KMS-11 (cell line): Measurements from ENCODE around the gene RPS6KA2.
"Not testable (repeated sequence)": the region's sequence is repeated elsewhere in the genome, so short reads cannot be mapped to it uniquely, and the experiment has no call there.

Experiments
- H2AFZ ChIP-seq: fragments of 200-600 bp; sonication (generic); 2 replicates; pipeline ENCODE4 v1.6.1; 2016; ENCODE audit warnings: antibody characterized with exemption, mixed run types, low read depth
- H3K27ac ChIP-seq: fragments of 200-600 bp; sonication (generic); 2 replicates; pipeline ENCODE4 v1.6.1; 2016; ENCODE audit warnings: mild to moderate bottlenecking, mixed run types
- H3K27me3 ChIP-seq: fragments of 200-600 bp; sonication (generic); 2 replicates; pipeline ENCODE4 v1.6.1; 2017; ENCODE audit warnings: mild to moderate bottlenecking, low read depth, mixed run types, moderate library complexity; ENCODE audit not compliant: insufficient read depth
- H3K36me3 ChIP-seq: fragments of 200-600 bp; sonication (generic); 2 replicates; pipeline ENCODE4 v1.6.1; 2017; ENCODE audit warnings: mild to moderate bottlenecking, mixed run types; ENCODE audit not compliant: insufficient read depth
- H3K4me1 ChIP-seq: fragments of 200-600 bp; sonication (generic); 2 replicates; pipeline ENCODE4 v1.6.1; 2016; ENCODE audit warnings: mild to moderate bottlenecking, low read depth, mixed run types; ENCODE audit not compliant: poor library complexity, severe bottlenecking
- H3K4me2 ChIP-seq: fragments of 200-600 bp; sonication (generic); 2 replicates; pipeline ENCODE4 v1.7.0; 2016; ENCODE audit warnings: mild to moderate bottlenecking, mixed run types
- H3K4me3 ChIP-seq: fragments of 200-600 bp; sonication (generic); IDR thresholded peaks from 2 replicates; pipeline ENCODE4 v1.6.1; 2017; ENCODE audit warnings: low read depth, low read length, mixed read lengths; ENCODE audit not compliant: insufficient read depth
- H3K79me2 ChIP-seq: fragments of 200-600 bp; sonication (generic); 2 replicates; pipeline ENCODE4 v1.6.1; 2016; ENCODE audit warnings: low read depth, mixed run types; ENCODE audit not compliant: insufficient read depth
- H3K9ac ChIP-seq: fragments of 200-600 bp; sonication (generic); 2 replicates; pipeline ENCODE4 v1.6.1; 2016; ENCODE audit warnings: mild to moderate bottlenecking, mixed run types
- H4K20me1 ChIP-seq: fragments of 200-600 bp; sonication (generic); 2 replicates; pipeline ENCODE4 v1.6.1; 2016; ENCODE audit warnings: mild to moderate bottlenecking, mixed run types; ENCODE audit not compliant: insufficient read depth
- TF ChIP-seq, protein P1 (sequence below): fragments of 200-600 bp; sonication (generic); conservative IDR thresholded peaks from 2 replicates; pipeline ENCODE4 v1.6.1; 2017; ENCODE audit warnings: low read depth, mild to moderate bottlenecking, antibody characterized with exemption, low read length, moderate library complexity, mixed read lengths

RPS6KA2 gene

DNA sequence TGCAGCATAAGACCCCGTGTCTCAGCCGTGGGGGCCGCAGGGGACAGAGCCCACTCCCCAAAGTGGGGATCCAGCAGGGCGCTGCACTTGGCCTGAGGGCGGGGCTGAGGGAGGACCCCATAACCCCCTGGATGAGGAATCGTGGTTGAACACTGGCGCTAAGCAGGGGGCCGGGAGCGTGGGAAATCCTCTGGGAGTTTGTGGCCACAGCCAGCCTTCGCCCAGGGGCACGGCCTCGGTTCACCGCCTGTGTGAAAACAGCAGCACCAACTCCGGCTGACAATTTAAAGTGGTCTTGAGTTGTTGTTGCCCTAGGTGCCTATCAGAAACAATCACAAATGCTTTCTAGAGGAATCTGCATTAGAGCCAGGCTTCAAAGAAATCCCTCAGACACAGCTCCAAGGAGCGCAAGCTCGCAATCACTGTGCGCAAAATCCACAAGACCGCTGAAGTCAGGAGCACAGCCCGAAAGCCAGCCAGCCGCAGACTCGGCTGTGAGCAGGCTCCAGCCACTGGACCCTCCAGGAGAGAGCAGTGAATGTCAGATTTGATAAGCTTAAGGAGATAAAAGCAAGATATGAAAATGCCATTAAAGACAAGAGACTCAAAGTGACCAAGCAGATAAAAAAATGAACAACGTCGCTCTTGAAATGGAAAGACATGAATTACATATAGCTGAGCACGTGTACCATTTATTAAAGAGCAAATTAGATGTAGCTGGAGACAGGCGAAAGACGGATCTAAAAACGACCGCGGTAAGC lies 10.9 kb upstream of the RPS6KA2 start:
- no peak overlapping the region for H3K4me3 ChIP-seq
- H3K36me3 ChIP-seq, result no peaks in the 10 kb centered on the region
- H3K79me2 ChIP-seq, result no peaks in the 10 kb centered on the region
- no peak overlapping the region for H2AFZ ChIP-seq
- H3K4me2 ChIP-seq, result no peak overlapping the region
- no peaks in the 10 kb centered on the region for H4K20me1 ChIP-seq
- no peaks in the 10 kb centered on the region for H3K27me3 ChIP-seq
- H3K9ac ChIP-seq, result no peak overlapping the region
- TF ChIP-seq, protein P1, sequence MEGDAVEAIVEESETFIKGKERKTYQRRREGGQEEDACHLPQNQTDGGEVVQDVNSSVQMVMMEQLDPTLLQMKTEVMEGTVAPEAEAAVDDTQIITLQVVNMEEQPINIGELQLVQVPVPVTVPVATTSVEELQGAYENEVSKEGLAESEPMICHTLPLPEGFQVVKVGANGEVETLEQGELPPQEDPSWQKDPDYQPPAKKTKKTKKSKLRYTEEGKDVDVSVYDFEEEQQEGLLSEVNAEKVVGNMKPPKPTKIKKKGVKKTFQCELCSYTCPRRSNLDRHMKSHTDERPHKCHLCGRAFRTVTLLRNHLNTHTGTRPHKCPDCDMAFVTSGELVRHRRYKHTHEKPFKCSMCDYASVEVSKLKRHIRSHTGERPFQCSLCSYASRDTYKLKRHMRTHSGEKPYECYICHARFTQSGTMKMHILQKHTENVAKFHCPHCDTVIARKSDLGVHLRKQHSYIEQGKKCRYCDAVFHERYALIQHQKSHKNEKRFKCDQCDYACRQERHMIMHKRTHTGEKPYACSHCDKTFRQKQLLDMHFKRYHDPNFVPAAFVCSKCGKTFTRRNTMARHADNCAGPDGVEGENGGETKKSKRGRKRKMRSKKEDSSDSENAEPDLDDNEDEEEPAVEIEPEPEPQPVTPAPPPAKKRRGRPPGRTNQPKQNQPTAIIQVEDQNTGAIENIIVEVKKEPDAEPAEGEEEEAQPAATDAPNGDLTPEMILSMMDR, result no peak
- no peaks in the 10 kb centered on the region for H3K4me1 ChIP-seq
- H3K27ac ChIP-seq, result no peak overlapping the region

DNA sequence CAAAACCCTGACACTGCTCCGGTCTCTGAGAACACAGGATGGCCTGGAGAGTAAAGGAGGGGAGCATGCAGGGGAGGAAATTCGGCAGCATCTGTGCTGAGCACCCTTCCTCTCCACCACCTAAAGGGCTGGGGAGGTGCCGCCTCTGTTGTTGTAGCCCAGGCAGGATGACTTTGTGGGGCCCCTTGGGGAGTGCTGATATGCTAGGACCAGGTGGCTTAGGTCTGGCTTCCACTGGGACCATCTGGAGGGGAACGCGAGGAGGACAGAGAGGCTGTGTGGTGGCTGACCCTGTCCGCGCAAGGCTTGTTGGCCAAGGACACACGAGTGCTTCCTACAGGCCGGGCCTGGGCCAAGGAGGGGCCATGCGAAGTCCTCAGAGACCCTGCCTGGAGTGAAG lies 9.9 kb upstream of the RPS6KA2 start:
- Histone ChIP-seq H3K79me2 (no peaks in the 10 kb centered on the region), H2AFZ (no peak overlapping the region), H3K4me2 (no peak overlapping the region), H4K20me1 (no peaks in the 10 kb centered on the region), H3K27ac (no peak overlapping the region), H3K9ac (no peak overlapping the region), H3K27me3 (no peaks in the 10 kb centered on the region), H3K4me1 (no peaks in the 10 kb centered on the region), H3K36me3 (no peaks in the 10 kb centered on the region), H3K4me3 (no peak overlapping the region)
- TF ChIP-seq, protein P1, result no peak

DNA sequence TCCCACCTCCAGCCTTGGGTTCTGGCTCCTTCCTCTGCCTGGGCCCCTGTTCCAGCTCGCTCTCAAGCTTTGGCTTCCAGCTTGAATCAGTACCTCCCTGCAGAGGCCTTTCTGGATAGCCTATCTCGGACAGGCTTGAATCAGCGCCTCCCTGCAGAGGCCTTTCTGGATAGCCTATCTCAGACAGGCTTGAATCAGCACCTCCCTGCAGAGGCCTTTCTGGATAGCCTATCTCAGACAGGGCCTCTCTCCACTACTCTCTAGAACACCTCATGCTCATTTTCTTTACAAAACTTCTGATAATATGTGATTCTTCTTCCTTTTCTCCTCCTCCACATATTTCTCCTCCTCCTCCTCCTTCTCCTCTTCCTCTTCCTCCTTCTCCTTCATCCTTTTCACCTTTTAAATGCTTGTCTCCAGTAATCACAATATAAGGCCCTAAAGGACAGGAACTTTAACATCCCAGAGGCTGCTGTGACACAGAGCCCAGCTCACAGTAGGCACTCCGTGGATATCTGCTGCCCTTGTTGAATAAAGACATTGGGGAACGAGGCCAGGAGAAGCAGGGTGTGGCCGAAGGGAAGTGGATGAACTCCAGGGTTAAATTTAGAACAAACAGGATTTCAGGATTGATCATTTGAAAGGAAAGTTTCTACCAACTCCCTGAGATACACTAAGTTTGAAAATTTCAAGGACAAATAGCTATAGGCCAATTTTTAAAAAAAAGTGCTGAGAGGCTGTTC lies 9.3 kb upstream of the RPS6KA2 start:
- Histone ChIP-seq H3K27ac (no peak overlapping the region), H3K9ac (no peak overlapping the region), H3K27me3 (no peaks in the 10 kb centered on the region), H3K4me2 (no peak overlapping the region), H4K20me1 (no peaks in the 10 kb centered on the region), H2AFZ (no peak overlapping the region), H3K4me3 (no peak overlapping the region), H3K36me3 (no peaks in the 10 kb centered on the region), H3K79me2 (no peaks in the 10 kb centered on the region), H3K4me1 (no peaks in the 10 kb centered on the region)
- TF ChIP-seq, protein P1, result no peak

DNA sequence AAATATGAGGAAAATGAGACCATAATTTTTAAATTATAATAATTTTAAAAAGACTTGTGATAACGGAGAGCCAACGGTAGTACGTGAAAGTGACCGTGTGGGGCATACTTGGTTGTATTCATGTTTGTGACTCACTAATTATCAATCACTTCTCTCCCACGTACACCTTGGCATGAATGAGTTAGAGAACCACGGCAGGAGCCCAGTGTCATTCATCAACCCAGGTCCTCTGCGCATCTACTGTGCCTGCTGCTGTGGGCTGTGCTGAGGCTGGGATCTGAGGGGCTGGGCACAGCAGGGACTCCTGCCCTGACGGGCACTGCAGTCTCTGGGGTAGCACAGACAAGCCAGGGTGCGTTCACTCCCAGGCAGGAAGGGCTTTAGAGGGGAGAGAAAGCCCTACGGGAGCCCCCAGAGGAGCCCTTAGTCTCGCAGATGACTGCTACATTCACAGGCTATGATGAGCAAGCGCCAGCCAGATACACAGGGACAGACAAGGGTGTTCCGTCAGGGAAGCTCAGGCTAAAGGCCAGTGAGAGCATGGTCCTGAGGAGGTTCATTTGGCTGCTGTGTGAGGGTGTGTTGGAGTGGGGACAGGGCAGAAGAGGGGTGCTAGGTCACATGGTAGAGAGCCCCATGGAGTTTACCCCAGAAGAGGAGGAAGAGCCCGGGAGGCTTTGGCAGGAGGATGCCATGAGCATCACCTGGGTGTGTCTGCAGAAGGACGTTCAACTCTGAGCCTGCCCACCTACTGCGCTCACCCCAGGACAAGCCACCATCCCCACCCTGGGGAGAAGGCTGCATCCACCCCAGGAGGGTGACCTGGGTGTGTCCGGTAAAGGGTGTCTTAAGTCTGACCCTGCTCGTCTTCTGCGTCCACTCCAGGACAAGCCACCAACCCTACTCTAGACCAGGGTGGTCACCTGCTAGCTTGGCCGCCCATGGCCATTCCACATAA lies 8.2 kb upstream of the RPS6KA2 start:
- Histone ChIP-seq H3K4me2 (no peak overlapping the region), H3K4me1 (no peaks in the 10 kb centered on the region), H3K4me3 (no peak overlapping the region), H3K79me2 (no peaks in the 10 kb centered on the region), H2AFZ (no peak overlapping the region), H3K9ac (no peak overlapping the region), H3K27ac (no peak overlapping the region), H4K20me1 (no peaks in the 10 kb centered on the region), H3K27me3 (no peaks in the 10 kb centered on the region), H3K36me3 (no peaks in the 10 kb centered on the region)
- TF ChIP-seq, protein P1, result no peak

DNA sequence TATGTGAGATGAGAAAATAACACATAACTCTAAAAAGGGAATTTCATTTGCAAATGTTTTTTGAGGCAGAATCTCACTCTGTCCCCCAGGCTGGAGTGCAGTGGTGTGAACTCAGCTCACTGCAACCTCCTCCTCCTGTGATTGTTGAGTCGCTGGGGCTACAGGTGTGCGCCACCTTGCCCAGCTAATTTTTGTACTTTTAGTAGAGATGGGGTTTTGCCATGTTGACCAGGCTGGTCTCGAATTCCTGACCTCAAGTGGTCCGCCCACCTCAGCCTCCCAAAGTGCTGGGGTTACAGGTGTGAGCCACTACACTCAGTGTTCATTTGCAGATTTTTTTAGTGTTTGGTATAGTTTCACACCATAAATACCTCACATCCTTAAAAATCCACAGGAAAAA lies 7.5 kb upstream of the RPS6KA2 start:
- not testable (repeated sequence) for H4K20me1 ChIP-seq, H3K4me1 ChIP-seq, H3K27me3 ChIP-seq, H3K4me2 ChIP-seq, H3K27ac ChIP-seq, H3K79me2 ChIP-seq, H2AFZ ChIP-seq, H3K9ac ChIP-seq, H3K4me3 ChIP-seq, H3K36me3 ChIP-seq
